Hypothalamus (tissue), 51 donors: ENCODE data around the gene LRRC18.

Experiments used
- DNase-seq, 51 donors: peaks; one replicate each; lab custom pipeline; 2025; lab: John Stamatoyannopoulos, UW

Gene LRRC18

DNA sequence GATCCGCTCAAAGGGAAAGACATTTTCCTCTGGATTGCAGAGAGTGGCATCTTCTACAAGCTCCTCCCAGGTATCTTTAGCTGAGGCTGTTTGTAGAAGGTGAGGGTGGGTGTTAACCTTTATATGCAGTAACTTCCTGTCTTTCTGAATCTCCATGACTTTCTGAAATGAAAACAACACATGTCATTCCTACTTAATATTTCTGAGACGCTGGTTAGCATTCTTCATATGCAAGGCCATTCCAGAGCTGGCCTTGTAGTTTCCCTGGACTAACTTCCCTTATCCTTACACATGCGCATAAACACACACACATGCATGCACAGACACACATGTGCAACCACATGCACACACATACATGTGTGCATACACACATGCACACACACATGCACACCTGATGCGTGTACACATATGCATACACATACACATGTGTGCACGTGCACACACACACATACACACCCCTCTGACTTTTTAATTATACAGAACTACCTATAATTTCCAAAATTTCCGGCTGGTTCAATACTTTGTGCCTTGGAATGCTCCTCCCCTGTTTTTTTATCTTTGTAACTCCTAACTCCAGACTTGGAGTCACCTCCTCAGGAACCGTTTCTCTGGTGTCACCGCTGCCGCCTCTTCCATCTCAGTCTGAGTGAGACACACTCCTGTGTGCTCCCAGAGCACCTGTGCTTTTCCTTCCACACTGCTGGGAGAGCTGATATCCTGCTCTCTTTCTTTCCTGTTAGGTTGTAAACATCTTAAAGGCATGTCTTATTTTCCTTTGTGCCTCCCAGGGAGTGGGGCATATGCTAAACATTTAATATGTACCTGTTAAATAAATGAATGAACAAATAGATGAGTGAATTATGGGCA, 55.2 kb downstream of the LRRC18 start:
- DNase-seq = no peak

DNA sequence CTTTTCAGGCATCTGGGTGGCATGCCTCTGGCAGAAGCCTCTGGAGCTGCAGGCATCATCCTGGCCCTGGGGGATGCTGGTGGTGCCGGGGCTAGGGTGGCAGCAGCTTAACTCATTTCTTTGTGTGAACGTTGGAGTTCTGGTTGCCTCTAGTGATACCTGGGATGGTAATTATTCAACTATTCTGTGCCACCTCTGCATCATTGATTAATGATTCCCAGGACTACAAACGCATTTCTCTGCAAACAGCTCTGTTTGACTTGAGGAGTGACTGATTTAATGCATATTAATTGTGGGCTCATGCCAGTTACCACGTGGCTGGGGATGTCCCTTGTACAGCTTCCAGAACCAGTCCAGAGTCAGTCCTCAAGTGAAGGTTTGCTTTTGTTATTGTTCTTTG, 55.9 kb downstream of the LRRC18 start:
- DNase-seq = no peak

DNA sequence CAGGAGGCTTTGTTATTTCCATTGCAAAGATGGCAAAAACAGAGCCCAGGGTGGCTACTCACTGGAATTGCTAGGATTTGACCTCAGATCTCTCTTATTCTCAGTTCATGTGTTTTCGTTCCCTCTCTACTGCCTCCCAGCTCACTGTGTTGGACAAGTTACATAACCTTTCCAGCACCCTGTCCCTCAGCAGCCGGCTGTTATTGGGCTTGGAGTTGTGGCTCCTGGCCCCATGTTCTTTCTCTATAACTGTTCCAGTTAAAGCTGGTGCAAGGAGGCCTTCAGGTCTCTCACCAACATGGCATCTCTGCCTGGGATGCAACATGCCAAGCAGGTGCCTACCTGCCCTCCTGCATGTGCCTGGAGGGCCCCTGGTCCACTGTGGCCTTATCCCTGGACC, 56.8 kb downstream of the LRRC18 start:
- DNase-seq = no peak

DNA sequence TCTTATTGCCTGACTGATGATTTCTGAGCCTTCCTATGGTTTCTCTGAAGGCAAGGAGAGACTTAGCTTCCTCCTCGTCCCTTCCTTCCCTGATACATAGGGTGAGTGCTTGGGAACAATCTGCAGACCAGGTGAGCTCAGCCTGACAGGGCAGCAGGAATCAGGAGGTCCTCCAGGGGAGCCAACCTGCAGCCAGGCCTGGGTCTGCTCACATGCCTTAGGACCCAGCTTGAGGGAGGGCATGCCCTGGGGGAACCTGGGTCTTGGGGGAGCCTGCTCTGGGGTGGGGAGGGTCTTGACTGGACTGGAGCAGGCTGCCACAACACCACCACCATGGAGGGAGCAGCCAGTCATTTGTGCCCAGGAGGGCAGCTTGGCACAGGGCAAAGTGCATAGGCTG, 57.7 kb downstream of the LRRC18 start:
- DNase-seq = no peak

DNA sequence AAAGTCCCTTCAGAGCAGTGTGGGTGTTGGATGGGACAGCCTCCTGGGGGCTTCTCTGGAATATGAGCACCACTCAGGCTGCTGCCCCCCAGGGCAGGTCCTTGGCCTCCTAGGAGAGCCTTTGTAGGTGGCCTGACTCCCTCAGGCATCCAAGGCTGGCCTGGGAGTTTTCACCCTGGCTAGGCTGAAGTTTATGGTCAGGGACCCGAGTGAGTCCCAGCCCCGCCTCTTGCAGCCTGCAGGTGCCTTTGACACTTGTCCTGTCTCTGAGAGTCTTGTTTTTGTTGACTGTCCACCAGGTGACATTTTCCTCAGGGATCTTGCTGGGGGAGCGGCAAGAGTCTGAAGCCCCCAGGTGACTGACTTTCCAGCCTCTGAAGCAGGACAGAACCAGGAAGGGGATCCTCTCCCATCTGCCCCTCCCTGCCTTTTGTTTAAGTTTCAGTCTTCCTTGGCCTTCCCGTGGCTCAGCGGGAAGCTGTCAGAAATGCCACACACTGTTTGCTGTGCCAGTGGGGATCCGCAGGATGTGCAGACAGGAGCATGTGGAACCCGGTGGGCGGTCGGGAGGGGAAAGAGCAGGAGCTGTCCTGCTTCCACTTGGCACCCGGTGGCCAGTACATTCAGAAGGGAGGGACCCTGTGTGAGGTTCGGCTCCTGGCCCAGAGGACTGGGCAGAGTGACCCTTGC, 59.5 kb downstream of the LRRC18 start:
- no peak for DNase-seq

DNA sequence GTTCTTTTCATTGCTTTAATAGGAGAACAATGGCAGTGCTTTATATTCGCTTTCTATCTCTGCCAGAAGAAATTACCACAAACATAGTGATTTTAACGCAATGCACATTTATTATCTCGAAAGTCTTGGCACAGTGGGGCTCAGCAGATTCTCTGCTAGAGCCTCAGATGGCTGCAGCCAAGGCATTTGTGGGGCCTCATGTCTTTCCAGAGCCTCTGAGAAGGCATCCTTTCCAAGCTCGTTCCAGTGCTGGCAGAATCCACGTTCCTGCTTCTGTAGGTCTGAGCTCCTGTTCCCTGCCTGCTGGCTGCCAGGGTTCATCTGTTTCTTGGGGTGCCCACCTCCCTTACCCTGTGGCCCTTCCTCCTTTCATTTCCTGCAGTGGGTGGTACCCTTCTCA, 60.2 kb downstream of the LRRC18 start:
- no peak for DNase-seq

DNA sequence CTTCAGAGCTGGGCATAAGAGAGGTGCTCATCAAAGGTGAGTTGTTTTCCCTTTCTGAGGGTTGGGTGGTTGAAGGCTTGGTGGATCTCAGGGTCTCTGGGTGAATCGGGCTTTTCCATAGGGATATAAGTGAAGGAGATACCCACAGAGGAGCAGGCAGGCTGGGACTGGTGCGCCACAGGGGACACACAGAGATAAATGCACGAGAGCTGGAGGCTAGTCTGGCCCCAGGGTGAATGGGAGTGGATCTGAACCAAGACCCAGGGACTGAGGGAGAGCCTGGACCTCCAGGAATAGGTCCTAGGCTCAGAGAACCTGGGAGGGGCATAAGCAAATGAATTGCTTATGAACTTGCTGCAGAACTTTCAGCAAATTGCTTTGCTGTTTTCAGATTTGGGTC, 61.5 kb downstream of the LRRC18 start:
- DNase-seq = no peak

DNA sequence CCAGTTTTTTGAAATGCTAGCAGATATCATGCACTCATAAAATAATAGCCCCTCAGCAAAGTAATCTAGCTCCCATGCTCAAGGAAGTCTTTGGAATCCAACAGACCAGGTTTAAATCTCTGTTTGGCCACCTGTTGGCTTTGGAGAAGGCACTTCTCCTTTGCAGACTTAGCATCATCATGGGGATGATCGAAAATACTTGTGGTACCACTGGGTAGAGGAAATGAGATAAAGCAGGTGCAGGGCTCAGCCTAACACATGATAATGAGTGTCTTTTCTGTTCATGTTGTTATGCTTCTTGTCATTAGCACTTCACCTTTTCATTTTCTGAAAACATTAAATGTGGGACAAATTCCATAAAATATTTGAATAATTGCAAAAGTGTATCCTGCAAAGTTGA, 67.4 kb downstream of the LRRC18 start:
- no peak for DNase-seq
